ENCODE data around the gene ARHGEF4. TPM values are rescaled to one million over a fixed set of nuclear protein-coding genes. Genes with fewer than 3 reads are reported as not detected.

Gene ARHGEF4
- total and polyA plus RNA-seq, 8 donors = 16.3 to 58.2 (median 19.8) TPM

DNA sequence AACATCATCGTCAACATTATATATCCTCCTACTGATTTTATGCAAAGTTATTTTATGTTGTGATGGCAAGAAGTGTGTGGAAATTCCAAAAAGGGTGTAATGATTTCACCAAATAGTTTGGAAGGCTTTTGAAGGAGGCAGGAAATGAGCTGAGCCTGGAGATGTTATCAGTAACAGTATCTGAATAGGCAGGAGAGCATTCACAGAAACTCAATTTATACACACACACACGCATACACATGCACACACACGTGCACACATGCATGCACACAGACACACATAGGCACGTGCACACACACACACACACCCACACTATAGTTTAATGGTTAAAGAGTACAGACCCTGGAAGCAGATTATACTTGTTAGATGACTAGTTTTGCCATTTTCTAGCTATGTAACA is 47.3 kb downstream of the ARHGEF4 start:
- no peak overlapping the region for H3K4me3 ChIP-seq
- 67 to 79% methylated on average over 4 of the region's 4 CpGs for WGBS, 2 donors
- TF ChIP-seq, protein P1, sequence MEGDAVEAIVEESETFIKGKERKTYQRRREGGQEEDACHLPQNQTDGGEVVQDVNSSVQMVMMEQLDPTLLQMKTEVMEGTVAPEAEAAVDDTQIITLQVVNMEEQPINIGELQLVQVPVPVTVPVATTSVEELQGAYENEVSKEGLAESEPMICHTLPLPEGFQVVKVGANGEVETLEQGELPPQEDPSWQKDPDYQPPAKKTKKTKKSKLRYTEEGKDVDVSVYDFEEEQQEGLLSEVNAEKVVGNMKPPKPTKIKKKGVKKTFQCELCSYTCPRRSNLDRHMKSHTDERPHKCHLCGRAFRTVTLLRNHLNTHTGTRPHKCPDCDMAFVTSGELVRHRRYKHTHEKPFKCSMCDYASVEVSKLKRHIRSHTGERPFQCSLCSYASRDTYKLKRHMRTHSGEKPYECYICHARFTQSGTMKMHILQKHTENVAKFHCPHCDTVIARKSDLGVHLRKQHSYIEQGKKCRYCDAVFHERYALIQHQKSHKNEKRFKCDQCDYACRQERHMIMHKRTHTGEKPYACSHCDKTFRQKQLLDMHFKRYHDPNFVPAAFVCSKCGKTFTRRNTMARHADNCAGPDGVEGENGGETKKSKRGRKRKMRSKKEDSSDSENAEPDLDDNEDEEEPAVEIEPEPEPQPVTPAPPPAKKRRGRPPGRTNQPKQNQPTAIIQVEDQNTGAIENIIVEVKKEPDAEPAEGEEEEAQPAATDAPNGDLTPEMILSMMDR (IDR thresholded peaks at IDR 0.05) = no peak
- intact Hi-C loops (cut with DNase I) = no loop called here
- no peaks in the 10 kb centered on the region for H3K36me3 ChIP-seq
- H3K9me3 ChIP-seq = no peaks in the 10 kb centered on the region
- no peak overlapping the region for H3K27ac ChIP-seq
- H3K27me3 ChIP-seq = no peaks in the 10 kb centered on the region
- DNase-seq (no peak), FAIRE-seq (no peak), ATAC-seq (no peak)
- H3K4me1 ChIP-seq = peaks cover 0 to 9% (median 0%) of the 10 kb centered on the region in 3 donors

DNA sequence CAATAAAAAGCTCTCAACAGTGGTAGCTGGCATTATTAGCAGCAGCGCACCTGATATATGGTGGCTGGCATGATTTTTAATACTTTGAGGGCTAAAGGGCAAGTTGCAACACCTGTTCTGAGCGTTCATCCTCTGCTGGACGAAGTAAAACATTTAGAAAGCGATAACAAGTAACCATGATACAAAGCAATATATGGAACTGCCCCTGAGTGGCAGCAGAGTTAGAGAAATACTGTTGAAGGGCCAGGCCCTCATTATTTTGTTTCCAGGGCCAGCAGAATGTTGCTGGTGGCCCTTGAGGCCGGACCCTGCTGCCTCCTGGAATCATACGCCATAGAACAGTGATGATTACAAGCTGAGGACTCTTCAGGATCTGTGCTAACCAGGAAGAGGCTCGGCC is 47.8 kb downstream of the ARHGEF4 start:
- ATAC-seq (peak in 3 of 4 donors; percentile 38 to 66 (median 61)), FAIRE-seq (no peak), DNase-seq (no peak)
- no peaks in the 10 kb centered on the region for H3K9me3 ChIP-seq
- no peak overlapping the region for H3K4me3 ChIP-seq
- H3K27me3 ChIP-seq = no peaks in the 10 kb centered on the region
- H3K4me1 ChIP-seq = peaks cover 0 to 9% (median 0%) of the 10 kb centered on the region in 3 donors
- intact Hi-C loops (cut with DNase I) = no loop called here
- WGBS, 2 donors = 54 to 61% methylated on average over 7 of the region's 7 CpGs
- no peak overlapping the region for H3K27ac ChIP-seq
- TF ChIP-seq, protein P1 (IDR thresholded peaks at IDR 0.05) = no peak
- H3K36me3 ChIP-seq = no peaks in the 10 kb centered on the region

DNA sequence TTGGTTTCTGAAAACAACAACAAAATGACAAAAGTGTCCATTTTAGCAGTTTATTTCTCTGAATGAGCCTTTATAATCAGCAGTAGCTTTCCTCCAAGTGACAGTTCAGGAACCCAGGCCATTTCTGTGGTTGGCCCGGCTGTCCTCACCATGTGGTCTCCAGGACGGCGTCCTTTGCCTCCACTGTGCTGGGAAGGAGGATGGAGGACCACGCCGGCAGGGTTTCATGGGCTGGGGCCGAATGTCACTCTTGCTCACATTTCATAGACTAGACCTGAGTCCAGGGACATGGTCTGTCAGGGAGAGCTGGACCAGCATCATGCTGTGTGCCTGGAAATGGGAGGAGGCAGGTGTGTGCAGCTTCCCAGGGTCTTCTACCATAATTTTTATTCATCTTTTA is 50.9 kb downstream of the ARHGEF4 start:
- TF ChIP-seq, protein P1 (IDR thresholded peaks at IDR 0.05) = no peak
- no peak for FAIRE-seq
- no peak overlapping the region for H3K4me3 ChIP-seq
- intact Hi-C loops (cut with DNase I) = no loop called here
- no peaks in the 10 kb centered on the region for H3K36me3 ChIP-seq
- no peaks in the 10 kb centered on the region for H3K9me3 ChIP-seq
- H3K27me3 ChIP-seq = no peaks in the 10 kb centered on the region
- H3K27ac ChIP-seq = no peak overlapping the region
- peaks cover 0 to 9% (median 0%) of the 10 kb centered on the region in 3 donors for H3K4me1 ChIP-seq
- WGBS, 2 donors = 86 to 92% methylated on average over 6 of the region's 6 CpGs
- DNase-seq = no peak
- ATAC-seq = no peak

DNA sequence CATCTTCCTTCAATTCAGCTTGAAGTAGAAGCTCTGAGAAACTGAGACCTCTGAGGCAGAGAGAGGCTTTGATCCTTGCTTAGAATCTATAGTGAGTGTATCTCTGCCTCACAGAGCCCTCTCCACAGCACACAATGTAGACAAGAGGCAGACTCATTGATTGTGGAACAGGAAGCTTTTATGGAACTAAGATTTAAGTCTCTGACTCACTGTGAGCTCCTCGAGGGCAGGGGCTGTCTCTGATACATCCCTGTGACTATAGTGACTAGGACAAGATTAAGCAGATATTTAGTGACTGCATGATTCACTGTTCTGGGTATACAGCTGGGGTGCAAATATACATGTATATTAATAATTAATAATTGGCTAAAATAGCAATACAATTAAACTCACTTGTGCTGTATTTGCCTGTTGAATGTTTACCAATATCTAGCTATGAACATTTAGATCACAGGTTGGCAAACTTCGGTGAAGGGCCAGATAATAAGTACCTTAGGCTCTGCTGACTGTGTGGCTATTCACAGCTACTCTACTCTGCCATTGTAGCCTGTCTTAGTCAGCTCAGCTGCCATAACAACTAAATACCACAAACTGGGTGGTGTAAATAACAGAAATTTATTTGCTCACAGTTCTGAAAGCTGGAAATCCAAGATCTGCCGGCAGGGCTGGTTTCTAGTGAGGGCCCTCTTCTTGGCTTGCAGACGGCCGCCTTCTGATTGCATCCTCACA is 54.4 kb downstream of the ARHGEF4 start:
- no peak for FAIRE-seq

DNA sequence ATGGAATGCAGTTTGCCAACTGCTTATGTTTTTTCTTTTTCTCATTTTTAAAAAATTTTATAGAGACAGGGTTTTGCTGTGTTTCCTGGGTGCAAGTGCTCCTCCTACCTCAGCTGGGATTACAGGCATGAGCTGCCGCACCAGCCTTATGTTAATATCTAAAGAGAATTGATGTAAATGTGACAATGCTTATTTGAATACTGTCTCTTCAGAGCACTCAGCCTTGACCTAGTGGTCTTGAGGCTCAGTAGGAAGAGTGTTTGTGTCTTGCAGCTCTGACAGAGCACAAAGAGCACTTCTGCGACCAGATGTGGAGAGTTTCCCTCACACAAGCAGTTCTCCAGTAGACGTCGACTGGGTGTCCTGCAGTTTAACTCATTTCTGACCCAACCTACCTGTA is 55.3 kb downstream of the ARHGEF4 start:
- 73 to 74% methylated on average over 4 of the region's 4 CpGs for WGBS, 2 donors
- no peaks in the 10 kb centered on the region for H3K4me1 ChIP-seq
- ATAC-seq (no peak), FAIRE-seq (no peak), DNase-seq (no peak)
- no peak overlapping the region for H3K27ac ChIP-seq
- no peak overlapping the region for H3K4me3 ChIP-seq
- no peaks in the 10 kb centered on the region for H3K27me3 ChIP-seq
- no peaks in the 10 kb centered on the region for H3K36me3 ChIP-seq
- H3K9me3 ChIP-seq = no peaks in the 10 kb centered on the region
- TF ChIP-seq, protein P1 (IDR thresholded peaks at IDR 0.05) = no peak
- intact Hi-C loops (cut with DNase I) = no loop called here

More for the DNA sequence above, 54.4 kb downstream of the ARHGEF4 start:
- WGBS, 2 donors = 84 to 88% methylated on average over 5 of the region's 5 CpGs
- Histone ChIP-seq H3K27me3 (no peaks in the 10 kb centered on the region), H3K27ac (no peak overlapping the region), H3K4me1 (no peaks in the 10 kb centered on the region), H3K36me3 (no peaks in the 10 kb centered on the region), H3K4me3 (no peak overlapping the region), H3K9me3 (no peaks in the 10 kb centered on the region)
- DNase-seq = no peak
- TF ChIP-seq, protein P1 (IDR thresholded peaks at IDR 0.05) = no peak
- intact Hi-C loops (cut with DNase I) = no loop called here
- no peak for ATAC-seq
